Activated CD8-positive, alpha-beta T cell treated with anti-CD3 and anti-CD28 coated beads for 36 hours (primary cell): Measurements from ENCODE around the gene SHMT1. TPM values are rescaled to one million over a fixed set of nuclear protein-coding genes. Genes with fewer than 3 reads are reported as not detected.
"Not testable (repeated sequence)": the region's sequence is repeated elsewhere in the genome, so short reads cannot be mapped to it uniquely, and the experiment has no call there.

Experiments used
- ATAC-seq: fragments of 200-7000 bp; cut with Tn5 transposase; one replicate; pipeline ENCODE4 v1.10.0; 2021; ENCODE audit warnings: mild to moderate bottlenecking, moderate library complexity
- CTCF ChIA-PET: fragments of 350-600 bp; sonication (Branson Sonifier 250); formaldehyde crosslinking; loops from one replicate; lab custom pipeline; 2021; ENCODE audit warnings: antibody characterized with exemption; lab: Charles Lee
- POLR2A ChIA-PET: fragments of 350-600 bp; sonication (Branson Sonifier 250); formaldehyde crosslinking; loops from one replicate; lab custom pipeline; 2021; ENCODE audit warnings: antibody characterized with exemption; lab: Charles Lee
- DNase-seq: peaks from one replicate; pipeline ENCODE4 v3.0.0-alpha.2; 2020
- H3K27ac Mint-ChIP-seq: one replicate; pipeline ENCODE4 v1.8.0; 2021; ENCODE audit warnings: mild to moderate bottlenecking, mixed read lengths
- H3K27me3 Mint-ChIP-seq: one replicate; pipeline ENCODE4 v1.8.0; 2021; ENCODE audit warnings: mixed read lengths
- H3K36me3 Mint-ChIP-seq: one replicate; pipeline ENCODE4 v1.8.0; 2021; ENCODE audit warnings: low read depth, mixed read lengths
- H3K4me1 Mint-ChIP-seq: one replicate; pipeline ENCODE4 v1.8.0; 2021; ENCODE audit warnings: low read depth, mixed read lengths
- H3K4me3 Mint-ChIP-seq: one replicate; pipeline ENCODE4 v1.8.0; 2021; ENCODE audit warnings: mild to moderate bottlenecking, moderate library complexity, mixed read lengths
- H3K9me3 Mint-ChIP-seq: one replicate; pipeline ENCODE4 v1.8.0; 2021; ENCODE audit warnings: mixed read lengths
- intact Hi-C: fragments of 100-400 bp; cut with micrococcal nuclease; formaldehyde crosslinking; loops from one replicate; pipeline ENCODE4 v1.10.0; 2022
- total RNA-seq, 2 experiments: library from RNA; stranded (reverse); gene quantifications; one replicate each; pipeline ENCODE4 v1.2.3, GENCODE V29; 2021
- TF ChIP-seq, protein P1 (sequence below): fragments of 200-600 bp; IDR thresholded peaks from one replicate; pipeline ENCODE4 v1.8.0; 2022; ENCODE audit warnings: antibody characterized with exemption, mild to moderate bottlenecking

Gene SHMT1
- total RNA-seq, 2 experiments from 2014 or later = 45.1 to 49.6 TPM

DNA sequence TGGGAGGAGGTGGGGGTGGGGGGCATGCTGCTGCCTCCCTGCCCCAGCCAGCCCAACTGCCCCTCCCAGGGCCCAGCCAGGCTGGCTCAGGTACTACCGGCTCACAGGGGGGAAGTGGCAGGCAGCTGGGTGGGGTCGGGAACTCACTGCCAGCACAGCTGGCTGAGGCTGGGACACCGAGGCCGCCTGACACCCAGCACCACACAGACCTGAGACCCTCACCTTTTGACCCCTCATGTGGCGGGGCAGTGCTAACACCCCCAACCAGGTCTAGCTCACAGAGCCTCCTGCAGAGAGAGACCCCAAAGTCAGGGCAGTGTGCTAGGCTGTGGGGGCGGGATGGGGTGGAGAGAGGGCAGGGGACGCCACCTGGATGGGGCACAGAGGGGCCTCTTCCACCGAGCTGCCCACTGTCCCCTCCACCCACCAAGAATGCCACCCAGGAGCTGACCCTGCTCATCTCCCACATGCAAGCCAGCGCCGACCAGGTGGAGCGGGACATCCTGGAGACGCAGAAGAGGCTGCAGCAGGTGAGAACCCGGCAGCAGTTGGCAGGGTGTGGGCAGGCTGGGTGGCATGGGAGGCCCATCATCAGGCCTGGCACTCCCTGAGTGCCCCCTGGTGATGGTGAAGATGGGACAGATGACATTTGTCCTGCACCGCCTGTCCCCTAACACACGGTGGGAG lies 17.3 kb upstream of the SHMT1 start:
- POLR2A ChIA-PET = no interaction called here
- Mint-ChIP-seq H3K9me3 (no peaks in the 10 kb centered on the region), H3K4me3 (no peak overlapping the region), H3K36me3 (no peaks in the 10 kb centered on the region), H3K27me3 (peaks cover 6% of the 10 kb centered on the region), H3K4me1 (no peaks in the 10 kb centered on the region), H3K27ac (no peak overlapping the region)
- no peak for ATAC-seq
- no peak for DNase-seq
- intact Hi-C loops = no loop called here
- TF ChIP-seq, protein P1, sequence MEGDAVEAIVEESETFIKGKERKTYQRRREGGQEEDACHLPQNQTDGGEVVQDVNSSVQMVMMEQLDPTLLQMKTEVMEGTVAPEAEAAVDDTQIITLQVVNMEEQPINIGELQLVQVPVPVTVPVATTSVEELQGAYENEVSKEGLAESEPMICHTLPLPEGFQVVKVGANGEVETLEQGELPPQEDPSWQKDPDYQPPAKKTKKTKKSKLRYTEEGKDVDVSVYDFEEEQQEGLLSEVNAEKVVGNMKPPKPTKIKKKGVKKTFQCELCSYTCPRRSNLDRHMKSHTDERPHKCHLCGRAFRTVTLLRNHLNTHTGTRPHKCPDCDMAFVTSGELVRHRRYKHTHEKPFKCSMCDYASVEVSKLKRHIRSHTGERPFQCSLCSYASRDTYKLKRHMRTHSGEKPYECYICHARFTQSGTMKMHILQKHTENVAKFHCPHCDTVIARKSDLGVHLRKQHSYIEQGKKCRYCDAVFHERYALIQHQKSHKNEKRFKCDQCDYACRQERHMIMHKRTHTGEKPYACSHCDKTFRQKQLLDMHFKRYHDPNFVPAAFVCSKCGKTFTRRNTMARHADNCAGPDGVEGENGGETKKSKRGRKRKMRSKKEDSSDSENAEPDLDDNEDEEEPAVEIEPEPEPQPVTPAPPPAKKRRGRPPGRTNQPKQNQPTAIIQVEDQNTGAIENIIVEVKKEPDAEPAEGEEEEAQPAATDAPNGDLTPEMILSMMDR = no peak
- CTCF ChIA-PET = no interaction called here

DNA sequence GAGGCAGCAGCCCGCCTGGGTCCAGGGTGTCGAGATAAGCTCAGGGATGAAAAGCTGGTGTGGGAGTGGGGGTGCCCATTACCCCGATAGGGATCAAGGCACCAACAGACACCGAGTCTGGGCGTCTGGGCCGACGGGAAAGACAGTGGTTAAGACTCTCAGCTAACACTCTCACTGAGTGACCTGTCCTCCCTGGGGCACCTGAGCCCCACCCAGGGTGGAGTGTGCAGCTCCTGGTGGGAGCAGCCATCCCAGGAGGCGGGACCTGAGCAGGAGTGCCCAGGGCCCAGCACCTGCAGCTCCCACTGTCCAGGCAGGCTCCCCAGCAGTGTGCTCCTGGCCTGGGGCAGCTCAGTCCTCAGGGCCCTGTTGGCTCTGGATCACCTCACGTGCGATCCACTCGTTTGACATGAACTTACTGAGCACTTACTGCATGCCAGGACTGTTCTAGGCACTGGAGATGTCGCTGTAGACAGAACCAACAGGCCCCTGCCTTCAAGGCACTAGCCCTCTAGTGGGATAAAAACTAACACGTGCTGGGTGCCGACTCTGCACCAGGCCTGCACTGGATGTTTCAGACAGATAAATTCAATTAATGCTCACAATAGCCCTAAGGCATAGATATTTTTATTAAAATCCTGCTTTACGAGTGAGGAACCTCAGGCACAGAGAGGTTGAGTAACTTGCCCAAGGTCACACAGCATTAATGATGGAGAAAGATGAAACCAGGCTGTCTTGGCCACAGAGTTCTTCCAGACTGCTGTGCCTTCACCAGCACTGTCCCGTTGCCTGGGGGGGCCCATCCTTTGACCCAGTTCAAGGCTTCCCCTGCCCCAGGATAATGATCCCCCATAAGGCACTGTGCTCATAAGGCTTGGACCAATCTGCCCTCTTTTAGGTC lies 16.1 kb upstream of the SHMT1 start:
- ATAC-seq = no peak

DNA sequence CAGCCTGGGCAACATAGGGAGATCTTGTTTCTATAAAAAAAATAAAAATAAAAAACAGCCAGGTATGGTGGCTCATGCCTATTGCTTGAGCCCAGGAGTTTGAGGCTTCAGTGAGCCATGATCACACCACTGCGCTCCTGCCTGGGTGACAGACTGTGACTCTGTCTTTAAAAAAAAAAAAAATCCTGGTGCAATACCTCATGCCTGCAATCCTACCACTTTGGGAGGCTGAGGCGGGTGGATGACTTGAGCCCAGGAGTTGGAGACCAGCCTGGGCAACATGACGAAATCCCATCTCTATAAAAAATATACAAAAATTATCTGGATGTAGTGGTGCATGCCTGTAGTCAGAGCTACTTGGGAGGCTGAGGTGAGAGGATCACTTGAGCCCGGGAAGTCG lies 15.3 kb upstream of the SHMT1 start:
- H3K9me3 Mint-ChIP-seq, DNase-seq, CTCF ChIA-PET, intact Hi-C loops, ATAC-seq, H3K27me3 Mint-ChIP-seq, H3K4me1 Mint-ChIP-seq, H3K27ac Mint-ChIP-seq, H3K4me3 Mint-ChIP-seq, H3K36me3 Mint-ChIP-seq: not testable (repeated sequence)
- POLR2A ChIA-PET = interaction anchor here (1.4 kb wide), 1 partner anchor 16 kb away, joined by 3 read pairs; the partner anchor contains the start of gene SHMT1

More for the DNA sequence above, 16.1 kb upstream of the SHMT1 start:
- CTCF ChIA-PET = no interaction called here
- TF ChIP-seq, protein P1 = no peak
- Mint-ChIP-seq H3K27ac (no peak overlapping the region), H3K36me3 (no peaks in the 10 kb centered on the region), H3K4me1 (no peaks in the 10 kb centered on the region), H3K27me3 (peaks cover 6% of the 10 kb centered on the region), H3K4me3 (no peak overlapping the region), H3K9me3 (peaks cover 5% of the 10 kb centered on the region)
- POLR2A ChIA-PET = interaction anchor here (1.4 kb wide), 1 partner anchor 17 kb away, joined by 3 read pairs; the partner anchor contains the start of gene SHMT1
- no peak for DNase-seq
- intact Hi-C loops = no loop called here

DNA sequence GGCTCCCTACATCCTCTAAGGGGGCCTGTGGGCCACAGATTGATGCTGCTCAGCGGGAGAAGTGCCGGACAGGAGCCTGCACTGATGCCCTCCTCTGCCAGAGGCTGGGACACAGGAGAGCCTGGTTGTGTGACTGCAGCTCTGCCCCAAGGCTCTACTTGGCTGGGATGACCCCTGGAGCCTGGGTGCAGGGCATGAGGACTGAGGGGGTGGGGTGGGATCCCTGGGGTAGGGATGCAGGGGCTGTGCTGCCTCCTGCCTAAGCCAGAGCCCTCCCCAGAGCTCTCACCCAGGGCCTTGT lies 14.8 kb upstream of the SHMT1 start:
- POLR2A ChIA-PET = no interaction called here
- Mint-ChIP-seq H3K36me3 (no peaks in the 10 kb centered on the region), H3K27ac (no peak overlapping the region), H3K4me3 (no peak overlapping the region), H3K4me1 (no peaks in the 10 kb centered on the region), H3K27me3 (peaks cover 6% of the 10 kb centered on the region), H3K9me3 (peaks cover 5% of the 10 kb centered on the region)
- CTCF ChIA-PET = no interaction called here
- DNase-seq = no peak
- ATAC-seq = no peak
- TF ChIP-seq, protein P1 = no peak
- intact Hi-C loops = no loop called here

DNA sequence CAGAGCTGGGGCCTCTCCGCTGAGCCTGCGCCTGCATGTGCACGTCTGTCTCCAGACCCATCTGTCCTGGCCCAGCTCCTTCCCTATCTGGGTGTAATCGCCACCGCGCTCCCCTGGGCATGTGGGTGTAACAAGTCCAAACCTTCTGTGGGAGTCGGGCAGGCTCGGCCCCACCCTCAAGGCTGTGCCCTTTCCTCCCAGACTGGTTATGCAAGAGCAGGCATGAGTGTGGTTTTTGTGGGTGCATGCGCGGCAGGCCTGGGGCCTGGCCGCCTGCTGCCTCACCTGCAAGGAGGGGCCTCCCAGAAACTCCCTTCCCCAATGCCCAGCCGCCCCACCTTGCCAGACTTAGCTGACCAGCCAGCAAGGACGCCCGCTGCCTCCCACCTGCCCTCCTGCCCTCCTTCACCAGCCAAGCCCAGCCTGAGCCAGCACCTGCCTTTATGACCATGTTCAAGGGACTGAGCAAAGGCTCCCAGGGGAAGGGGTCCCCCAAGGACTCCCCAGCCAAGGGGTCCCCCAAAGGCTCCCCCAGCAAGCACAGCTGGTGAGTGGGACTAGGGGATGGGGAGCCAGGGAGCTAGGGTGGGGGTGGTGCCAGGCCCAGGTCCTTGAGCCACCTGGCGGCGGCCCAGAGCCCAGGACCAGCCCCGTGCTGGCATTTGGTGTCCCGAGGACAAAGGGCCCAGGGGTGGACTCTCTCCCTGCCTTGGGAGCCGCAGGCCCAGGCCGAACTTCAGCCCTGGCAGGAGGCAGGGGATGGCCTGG lies 14.3 kb upstream of the SHMT1 start, which contains the start of gene EVPLL:
TSS of gene EVPLL (plus strand) at position 342 of the 768 bp plus-strand sequence. CDS start 3,160 bp downstream, outside the sequence.
- no peak within 1 kb of the TSS for H3K4me3 Mint-ChIP-seq
- no peaks in the 10 kb centered on the region for H3K4me1 Mint-ChIP-seq
- ATAC-seq (no peak), DNase-seq (no peak)
- CTCF ChIA-PET = no interaction called here
- intact Hi-C loops = no loop called here
- no peak within 1 kb of the TSS for H3K27ac Mint-ChIP-seq
- H3K27me3 Mint-ChIP-seq = peaks cover 6% of the 10 kb centered on the region
- POLR2A ChIA-PET = interaction anchor here (0.7 kb wide), 1 partner anchor 35 kb away, joined by 3 read pairs; no protein-coding TSS in a partner anchor
- TF ChIP-seq, protein P1 = no peak
- H3K9me3 Mint-ChIP-seq = peaks cover 5% of the 10 kb centered on the region
- no peaks in the 10 kb centered on the region for H3K36me3 Mint-ChIP-seq
